Dendritic cell treated with granulocyte-macrophage colony-stimulating factor and Interleukin-4, amounts not matched to agents 40 ng/mL and 50 ng/mL, for 4 days (primary cell): ENCODE data around the gene SPTBN4.

Source experiments
- H3K27ac Mint-ChIP-seq: one replicate; pipeline ENCODE4 v1.8.0; 2022; ENCODE audit warnings: mild to moderate bottlenecking, mixed read lengths
- H3K27me3 Mint-ChIP-seq: one replicate; pipeline ENCODE4 v1.8.0; 2022; ENCODE audit warnings: mild to moderate bottlenecking, mixed read lengths
- H3K36me3 Mint-ChIP-seq: one replicate; pipeline ENCODE4 v1.8.0; 2022; ENCODE audit warnings: low read depth, mixed read lengths
- H3K4me1 Mint-ChIP-seq: one replicate; pipeline ENCODE4 v1.8.0; 2022; ENCODE audit warnings: low read depth, mixed read lengths
- H3K4me3 Mint-ChIP-seq: one replicate; pipeline ENCODE4 v1.8.0; 2022; ENCODE audit warnings: mild to moderate bottlenecking, moderate library complexity, mixed read lengths
- H3K9me3 Mint-ChIP-seq: one replicate; pipeline ENCODE4 v1.8.0; 2022; ENCODE audit warnings: mixed read lengths
- intact Hi-C: fragments of 100-400 bp; cut with micrococcal nuclease; formaldehyde crosslinking; loops from one replicate; pipeline ENCODE4 v1.15.0; 2022

The SPTBN4 gene

GRCh38 chr19:40625406-40626120 lies 158.8 kb downstream of the SPTBN4 start:
- no peak overlapping the region for H3K27ac Mint-ChIP-seq
- peaks cover 80% of the 10 kb centered on the region for H3K36me3 Mint-ChIP-seq
- peaks cover 18% of the 10 kb centered on the region for H3K4me1 Mint-ChIP-seq
- H3K27me3 Mint-ChIP-seq = no peaks in the 10 kb centered on the region
- no peak overlapping the region for H3K4me3 Mint-ChIP-seq
- H3K9me3 Mint-ChIP-seq = no peaks in the 10 kb centered on the region
- intact Hi-C loops = no loop called here
